Activated CD4-positive, alpha-beta T cell treated with anti-CD3 and anti-CD28 coated beads, Interleukin-2, amount 10 ng/mL, durations not matched to agents 7 days and 5 days (primary cell): ENCODE data around the gene CREB1. TPM values are rescaled to one million over a fixed set of nuclear protein-coding genes. Genes with fewer than 3 reads are reported as not detected.
A peak's percentile ranks its signal among the peaks of the same experiment; 100 is the strongest.

ENCODE experiments used
- CTCF ChIA-PET: fragments of 350-600 bp; sonication (Branson Sonifier 250); formaldehyde crosslinking; loops from one replicate; lab custom pipeline; 2021; ENCODE audit warnings: antibody characterized with exemption; lab: Charles Lee
- POLR2A ChIA-PET: fragments of 350-600 bp; sonication (Branson Sonifier 250); formaldehyde crosslinking; loops from one replicate; lab custom pipeline; 2021; ENCODE audit warnings: antibody characterized with exemption; lab: Charles Lee
- DNase-seq: peaks from one replicate; pipeline ENCODE4 v3.0.0-alpha.2; 2020
- H3K27ac Mint-ChIP-seq: one replicate; pipeline ENCODE4 v1.8.0; 2021; ENCODE audit warnings: mild to moderate bottlenecking, moderate library complexity, mixed read lengths
- H3K27me3 Mint-ChIP-seq: one replicate; pipeline ENCODE4 v1.8.0; 2021; ENCODE audit warnings: mixed read lengths
- H3K36me3 Mint-ChIP-seq: one replicate; pipeline ENCODE4 v1.8.0; 2021; ENCODE audit warnings: low read depth, mixed read lengths
- H3K4me1 Mint-ChIP-seq: one replicate; pipeline ENCODE4 v1.8.0; 2021; ENCODE audit warnings: mixed read lengths
- H3K4me3 Mint-ChIP-seq: one replicate; pipeline ENCODE4 v1.8.0; 2021; ENCODE audit warnings: mild to moderate bottlenecking, moderate library complexity, mixed read lengths
- H3K9me3 Mint-ChIP-seq: one replicate; pipeline ENCODE4 v1.8.0; 2021; ENCODE audit warnings: mixed read lengths
- total RNA-seq, 2 experiments: library from RNA; stranded (reverse); gene quantifications; one replicate each; pipeline ENCODE4 v1.2.3, GENCODE V29; 2021

Gene CREB1
- total RNA-seq, result 100 to 1,000 TPM in 1 of 2 experiments, 10 to 100 TPM in 1; 92.5 to 118 TPM

DNA sequence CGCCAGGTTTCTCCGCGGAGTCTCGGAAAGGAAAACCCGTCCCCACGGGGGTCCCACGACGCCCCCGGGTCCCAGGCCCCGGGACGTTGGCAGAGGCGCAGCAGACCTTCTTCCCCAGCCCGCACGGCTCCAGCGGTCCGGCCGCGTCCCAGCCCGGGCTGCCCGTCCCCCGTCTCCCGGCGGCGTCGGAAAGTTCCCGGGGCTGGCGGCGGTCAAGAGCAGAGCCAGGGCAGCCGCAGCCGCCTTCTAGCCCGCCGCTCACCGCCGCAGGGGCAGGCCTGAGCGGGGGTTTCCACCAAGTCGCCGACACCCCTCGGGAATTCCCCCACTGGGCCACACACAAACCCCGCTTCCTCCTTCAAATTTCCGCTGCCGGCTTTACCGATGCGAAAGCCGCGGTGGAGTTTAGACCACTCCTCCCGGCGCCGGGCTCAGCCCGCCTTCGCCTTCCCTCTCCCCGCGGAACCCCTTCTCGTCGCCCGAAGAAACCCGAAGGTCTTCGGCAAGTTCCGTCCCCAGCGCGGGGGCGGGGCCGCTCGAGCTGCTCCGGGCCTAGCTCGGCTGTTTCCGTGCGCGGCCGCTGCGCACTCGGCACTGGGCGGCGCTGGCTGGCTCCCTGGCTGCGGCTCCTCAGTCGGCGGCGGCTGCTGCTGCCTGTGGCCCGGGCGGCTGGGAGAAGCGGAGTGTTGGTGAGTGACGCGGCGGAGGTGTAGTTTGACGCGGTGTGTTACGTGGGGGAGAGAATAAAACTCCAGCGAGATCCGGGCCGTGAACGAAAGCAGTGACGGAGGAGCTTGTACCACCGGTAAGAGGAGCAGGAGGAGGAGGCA lies at the start of gene CREB1:
Gene CREB1, plus strand, starts transcription at position 633 of the 830 bp plus-strand sequence. CDS start 25,674 bp downstream, outside the sequence.
- Mint-ChIP-seq H3K4me1 (peaks cover 61% of the 10 kb centered on the region), H3K27ac (peak within 1 kb of the TSS; percentile 100), H3K27me3 (peaks cover 3% of the 10 kb centered on the region), H3K4me3 (peak within 1 kb of the TSS; percentile 96), H3K36me3 (peaks cover 20% of the 10 kb centered on the region), H3K9me3 (no peaks in the 10 kb centered on the region)
- ChIA-PET POLR2A (interaction anchor here (0.7 to 1.0 kb wide), 4 partner anchors 23 to 544 kb away, joined by 3 to 12 read pairs (median 4); partner anchors contain the start of gene METTL21A), CTCF (interaction anchor here (1.0 to 1.6 kb wide), 3 partner anchors 10 to 762 kb away, joined by 4 read pairs; no protein-coding TSS in a partner anchor)
- DNase-seq, result peak; percentile 99

DNA sequence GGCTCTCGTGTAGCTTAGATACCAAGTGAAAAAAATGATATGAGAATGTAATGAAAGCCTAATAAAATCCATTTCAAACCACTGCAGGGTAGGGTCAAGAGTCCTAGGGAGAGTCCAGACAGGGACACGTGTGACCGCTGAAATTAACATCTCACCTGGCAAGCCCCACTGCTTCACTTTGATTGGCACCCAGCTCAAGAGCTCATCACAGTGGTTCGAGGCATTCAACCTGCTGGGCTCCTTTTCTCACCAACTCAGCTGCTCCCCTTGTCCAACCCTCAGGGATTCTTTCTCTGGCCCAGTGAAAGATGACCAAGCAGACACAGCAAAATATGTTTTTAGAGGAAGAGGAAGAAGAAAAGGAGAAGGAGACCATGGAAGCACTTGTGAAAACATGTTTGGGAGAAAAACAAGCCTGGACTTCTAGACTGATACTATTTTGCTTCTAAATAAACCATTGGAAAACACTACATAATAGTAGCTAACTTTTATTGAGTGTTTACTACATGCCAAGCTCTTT lies 49.2 kb upstream of the CREB1 start:
- Mint-ChIP-seq H3K36me3 (no peaks in the 10 kb centered on the region), H3K9me3 (peaks cover 2% of the 10 kb centered on the region), H3K4me1 (peaks cover 32% of the 10 kb centered on the region), H3K27ac (no peak overlapping the region), H3K27me3 (no peaks in the 10 kb centered on the region), H3K4me3 (no peak overlapping the region)
- ChIA-PET CTCF (no interaction called here), POLR2A (no interaction called here)
- DNase-seq, result no peak

DNA sequence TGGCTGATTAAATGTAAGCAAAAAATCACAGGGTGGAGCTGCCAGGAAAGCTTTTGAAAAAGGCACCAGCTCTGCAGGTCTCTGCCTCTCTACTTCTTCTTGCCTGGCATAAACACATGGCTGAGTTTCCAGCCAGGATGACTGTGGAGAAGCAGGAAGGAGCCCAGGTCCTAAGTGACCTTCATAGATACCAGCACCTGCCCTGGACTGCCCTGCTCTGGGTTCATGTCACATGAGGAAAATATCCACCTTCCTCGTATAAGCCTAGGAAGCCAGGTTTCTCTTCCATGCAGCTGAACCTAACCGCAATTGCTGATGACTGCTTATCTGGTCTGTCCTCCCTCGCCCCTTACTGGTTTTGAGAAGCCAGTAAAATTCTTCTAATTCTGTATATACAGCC lies 47.8 kb upstream of the CREB1 start:
- CTCF ChIA-PET, result no interaction called here
- POLR2A ChIA-PET, result no interaction called here
- peaks cover 2% of the 10 kb centered on the region for H3K9me3 Mint-ChIP-seq

DNA sequence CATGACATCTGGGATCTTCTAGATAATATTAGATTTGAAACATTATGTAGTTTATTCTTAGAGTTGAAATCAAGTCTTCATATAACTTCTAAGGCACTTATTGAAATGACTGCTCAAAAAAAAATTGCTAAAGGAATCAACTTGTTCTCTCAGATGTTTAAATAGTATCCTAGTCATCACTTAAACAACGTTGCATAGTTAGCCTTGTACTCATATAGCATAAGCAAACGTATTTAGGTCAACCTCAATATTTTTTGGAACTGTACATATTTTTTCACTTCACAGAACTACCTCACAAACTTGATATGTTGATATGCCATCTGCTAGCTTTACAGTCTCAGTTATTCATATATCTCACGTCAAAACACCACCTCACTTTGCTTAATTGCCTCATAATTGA lies 47.1 kb upstream of the CREB1 start:
- H3K4me1 Mint-ChIP-seq, result peaks cover 32% of the 10 kb centered on the region
- H3K4me3 Mint-ChIP-seq, result no peak overlapping the region
- ChIA-PET POLR2A (no interaction called here), CTCF (no interaction called here)
- H3K27me3 Mint-ChIP-seq, result no peaks in the 10 kb centered on the region
- no peaks in the 10 kb centered on the region for H3K36me3 Mint-ChIP-seq
- no peak overlapping the region for H3K27ac Mint-ChIP-seq
- no peak for DNase-seq
- H3K9me3 Mint-ChIP-seq, result peaks cover 2% of the 10 kb centered on the region

More for the DNA sequence above, 47.8 kb upstream of the CREB1 start:
- Mint-ChIP-seq H3K27ac (no peak overlapping the region), H3K4me1 (peaks cover 32% of the 10 kb centered on the region), H3K27me3 (no peaks in the 10 kb centered on the region), H3K4me3 (no peak overlapping the region), H3K36me3 (no peaks in the 10 kb centered on the region)
- DNase-seq, result no peak

DNA sequence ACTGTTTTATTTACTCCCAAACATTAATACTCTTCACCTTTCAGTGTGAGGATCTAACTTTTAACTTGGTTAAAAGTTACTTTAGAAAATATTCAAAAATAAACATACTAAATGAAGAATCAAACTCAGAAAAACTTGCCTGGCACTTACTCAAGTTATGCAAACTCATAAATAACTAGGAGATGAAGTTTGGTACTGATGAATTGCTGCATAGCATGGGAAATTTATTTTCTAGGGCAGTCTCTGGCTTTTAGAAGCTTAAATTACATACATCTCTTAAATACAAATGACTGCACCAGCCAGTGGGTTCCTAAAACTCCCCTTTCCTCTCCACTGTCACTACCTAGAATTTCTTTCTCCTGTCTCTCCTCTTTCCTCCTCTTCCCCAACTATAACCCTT lies 46.7 kb upstream of the CREB1 start:
- H3K4me3 Mint-ChIP-seq, result no peak overlapping the region
- no peak overlapping the region for H3K27ac Mint-ChIP-seq
- peaks cover 32% of the 10 kb centered on the region for H3K4me1 Mint-ChIP-seq
- H3K27me3 Mint-ChIP-seq, result no peaks in the 10 kb centered on the region
- POLR2A ChIA-PET, result no interaction called here
- CTCF ChIA-PET, result interaction anchor here (0.6 to 1.0 kb wide), 2 partner anchors 12 to 247 kb away, joined by 3 read pairs; no protein-coding TSS in a partner anchor
- peaks cover 2% of the 10 kb centered on the region for H3K9me3 Mint-ChIP-seq
- H3K36me3 Mint-ChIP-seq, result no peaks in the 10 kb centered on the region
- no peak for DNase-seq

DNA sequence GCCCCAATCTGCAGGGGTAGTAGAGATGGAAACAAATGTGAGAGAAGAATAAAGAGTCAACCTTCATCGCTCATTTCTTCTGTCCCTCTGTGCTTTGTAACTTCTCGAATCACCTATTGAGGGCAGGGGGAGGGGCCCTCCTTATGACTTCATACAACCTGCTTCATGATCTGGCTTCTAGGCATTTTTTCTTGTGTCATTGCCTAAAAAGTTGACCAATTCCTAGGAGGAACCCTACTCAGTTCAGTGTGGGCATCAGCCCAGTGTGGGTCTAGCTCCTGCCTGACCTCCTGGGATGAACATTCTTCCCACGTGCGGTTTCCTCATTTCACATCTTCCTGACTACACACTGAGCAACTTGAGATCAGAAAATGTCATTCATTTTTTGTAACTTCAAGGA lies 46.3 kb upstream of the CREB1 start:
- Mint-ChIP-seq H3K4me1 (peaks cover 30% of the 10 kb centered on the region), H3K27me3 (no peaks in the 10 kb centered on the region), H3K4me3 (no peak overlapping the region), H3K9me3 (peaks cover 2% of the 10 kb centered on the region), H3K27ac (no peak overlapping the region), H3K36me3 (no peaks in the 10 kb centered on the region)
- ChIA-PET CTCF (interaction anchor here (0.6 to 1.0 kb wide), 2 partner anchors 12 to 247 kb away, joined by 3 read pairs; no protein-coding TSS in a partner anchor), POLR2A (no interaction called here)
- no peak for DNase-seq

DNA sequence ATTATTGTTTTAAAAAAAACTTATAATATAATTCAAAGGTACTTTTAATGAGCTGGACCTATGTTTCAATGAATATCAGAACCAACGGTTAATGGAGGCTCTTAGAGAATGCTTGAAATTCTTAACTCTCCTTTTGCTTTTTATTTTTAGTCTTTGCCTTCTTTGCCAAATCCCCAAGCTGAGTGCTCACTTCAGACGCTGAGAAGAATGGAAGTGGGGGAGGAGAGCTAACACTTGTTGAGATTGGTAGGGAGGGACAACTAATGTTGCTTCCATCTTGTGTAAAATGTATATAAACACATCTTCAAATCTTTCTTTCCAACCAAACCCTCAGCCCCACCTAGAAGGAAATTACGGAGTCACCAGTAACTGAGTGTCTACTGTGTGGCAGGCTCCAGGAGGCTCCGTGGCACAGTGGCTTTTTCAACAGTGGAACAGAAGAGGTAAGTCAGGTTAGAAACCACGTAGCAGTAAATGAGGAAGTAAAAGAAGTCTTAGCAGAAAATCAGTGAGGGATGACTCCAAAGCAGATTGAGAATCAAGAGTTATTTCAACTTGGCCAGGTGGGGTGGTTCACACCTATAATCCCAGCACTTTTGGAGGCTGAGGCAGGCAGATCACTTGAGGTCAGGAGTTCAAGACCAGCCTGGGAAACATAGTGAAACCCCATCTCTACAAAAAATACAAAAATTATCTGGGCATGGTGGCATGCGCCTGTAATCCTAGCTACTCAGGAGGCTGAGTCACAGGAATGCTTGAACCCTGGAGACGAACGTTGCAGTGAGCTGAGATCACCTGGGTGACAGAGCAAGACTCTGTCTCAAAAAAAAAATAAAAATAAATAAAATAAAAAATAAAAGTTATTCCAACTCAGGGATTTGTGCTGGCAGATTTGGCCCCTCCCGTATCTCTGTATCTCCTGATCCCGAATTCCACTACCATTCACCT lies 45.0 kb upstream of the CREB1 start:
- DNase-seq, result no peak
- Mint-ChIP-seq H3K27me3 (no peaks in the 10 kb centered on the region), H3K4me1 (peaks cover 18% of the 10 kb centered on the region), H3K4me3 (no peak overlapping the region), H3K27ac (no peak overlapping the region), H3K9me3 (peaks cover 2% of the 10 kb centered on the region), H3K36me3 (no peaks in the 10 kb centered on the region)
- ChIA-PET CTCF (interaction anchor here (1.2 to 1.9 kb wide), 2 partner anchors 18 to 411 kb away, joined by 3 to 5 read pairs; no protein-coding TSS in a partner anchor), POLR2A (no interaction called here)

DNA sequence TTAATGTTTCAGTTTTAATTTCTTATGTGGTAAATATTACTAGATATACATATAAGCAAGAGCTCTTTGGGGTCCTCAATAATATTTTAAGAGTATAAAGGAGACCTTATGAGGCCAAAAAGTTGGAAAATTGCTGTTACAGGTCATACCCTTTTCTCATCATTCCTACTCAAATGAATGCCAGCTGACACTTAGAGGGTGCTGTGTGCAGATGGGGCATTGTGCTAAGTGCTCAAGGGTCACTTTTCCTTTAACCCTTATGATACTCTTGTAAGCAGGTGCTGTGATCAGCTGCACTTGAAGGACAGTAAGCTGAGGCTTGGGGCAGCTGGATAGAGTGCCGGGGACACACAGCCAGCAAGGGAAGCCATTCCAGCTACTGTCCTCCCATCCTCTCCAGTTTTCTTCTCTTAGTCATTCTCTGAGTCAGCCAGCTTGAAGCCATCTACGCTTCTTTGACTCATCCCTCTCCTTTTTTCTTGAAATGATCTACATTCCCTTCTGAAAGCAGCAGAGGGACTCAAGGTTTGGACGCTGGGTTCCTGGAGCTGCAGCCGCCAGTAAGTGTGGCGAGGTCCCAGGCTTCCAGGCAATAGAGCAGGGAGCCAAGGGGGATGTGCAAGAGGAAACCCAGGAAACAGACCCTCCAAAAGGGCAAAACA lies 42.0 kb upstream of the CREB1 start:
- Mint-ChIP-seq H3K4me1 (peaks cover 2% of the 10 kb centered on the region), H3K4me3 (no peak overlapping the region), H3K27ac (no peak overlapping the region), H3K36me3 (no peaks in the 10 kb centered on the region), H3K27me3 (no peaks in the 10 kb centered on the region), H3K9me3 (no peaks in the 10 kb centered on the region)
- ChIA-PET POLR2A (no interaction called here), CTCF (no interaction called here)
- DNase-seq, result no peak

DNA sequence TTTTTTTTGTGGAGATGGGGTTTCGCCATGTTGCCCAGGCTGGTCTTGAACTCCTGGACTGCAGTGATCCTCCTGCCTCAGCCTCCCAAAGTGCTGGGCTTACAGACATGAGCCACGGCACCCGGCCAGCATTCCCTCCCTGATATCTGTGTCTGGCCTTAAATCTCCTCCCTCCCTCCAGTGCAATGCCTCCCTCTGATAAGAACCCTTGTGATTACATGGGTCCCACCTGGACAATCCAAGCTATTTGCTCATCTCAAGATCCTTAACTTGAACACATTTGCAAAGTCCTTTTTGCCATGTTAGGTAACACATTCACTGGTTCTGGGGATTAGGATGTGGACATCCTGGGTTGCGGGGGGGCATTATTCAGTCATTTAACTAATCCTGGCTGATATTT lies 40.5 kb upstream of the CREB1 start:
- H3K4me3 Mint-ChIP-seq, result no peak overlapping the region
- no peaks in the 10 kb centered on the region for H3K9me3 Mint-ChIP-seq
- H3K27me3 Mint-ChIP-seq, result no peaks in the 10 kb centered on the region
- POLR2A ChIA-PET, result no interaction called here
- no peaks in the 10 kb centered on the region for H3K36me3 Mint-ChIP-seq
- H3K4me1 Mint-ChIP-seq, result peaks cover 2% of the 10 kb centered on the region
- H3K27ac Mint-ChIP-seq, result no peak overlapping the region
- no peak for DNase-seq
- CTCF ChIA-PET, result interaction anchor here (0.8 to 1.3 kb wide), 3 partner anchors 11 to 17 kb away, joined by 3 to 4 read pairs (median 3); no protein-coding TSS in a partner anchor

DNA sequence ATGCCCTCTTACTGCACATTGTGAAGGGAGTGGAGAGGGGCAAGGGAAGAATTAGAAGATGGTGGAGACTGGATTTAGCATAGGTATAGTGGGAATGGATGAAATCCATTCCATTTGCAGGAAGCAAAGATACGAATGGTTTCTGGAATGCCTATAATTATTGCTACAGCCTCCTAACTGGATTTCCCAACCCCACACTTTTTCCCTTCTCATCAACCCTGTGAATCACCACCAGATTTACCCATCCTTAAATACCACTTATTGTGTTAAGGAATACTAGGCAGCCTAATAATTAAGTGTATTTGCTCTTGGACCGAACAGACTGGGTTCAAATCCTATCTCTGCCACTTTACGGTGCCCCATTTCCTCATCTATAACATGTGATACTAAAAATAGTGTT lies 39.3 kb upstream of the CREB1 start:
- DNase-seq, result no peak
- H3K27me3 Mint-ChIP-seq, result no peaks in the 10 kb centered on the region
- H3K4me1 Mint-ChIP-seq, result no peaks in the 10 kb centered on the region
- no peaks in the 10 kb centered on the region for H3K9me3 Mint-ChIP-seq
- ChIA-PET CTCF (interaction anchor here (1.1 kb wide), 1 partner anchor 10 kb away, joined by 4 read pairs; no protein-coding TSS in a partner anchor), POLR2A (no interaction called here)
- H3K36me3 Mint-ChIP-seq, result no peaks in the 10 kb centered on the region
- no peak overlapping the region for H3K27ac Mint-ChIP-seq
- H3K4me3 Mint-ChIP-seq, result no peak overlapping the region

DNA sequence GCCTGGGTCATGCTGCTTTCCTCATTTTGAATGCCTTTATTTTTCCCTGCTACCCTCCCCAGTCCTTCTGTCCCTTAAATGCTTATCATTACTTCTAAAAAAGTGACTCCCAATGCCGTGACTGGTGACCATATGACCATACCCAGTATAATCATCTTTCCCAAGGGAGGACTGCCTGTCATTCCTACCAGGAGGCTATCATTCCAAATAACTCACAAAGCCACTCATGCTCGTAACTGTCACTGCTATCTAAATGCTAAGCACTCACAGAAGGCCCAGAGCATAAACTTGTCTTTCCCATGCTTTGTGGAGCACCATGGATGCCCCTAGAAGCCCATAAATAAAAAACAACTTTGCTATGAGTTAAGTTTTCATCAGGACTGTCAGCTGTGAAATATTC lies 38.7 kb upstream of the CREB1 start:
- ChIA-PET POLR2A (no interaction called here), CTCF (no interaction called here)
- no peak overlapping the region for H3K27ac Mint-ChIP-seq
- H3K9me3 Mint-ChIP-seq, result no peaks in the 10 kb centered on the region
- H3K36me3 Mint-ChIP-seq, result no peaks in the 10 kb centered on the region
- no peaks in the 10 kb centered on the region for H3K4me1 Mint-ChIP-seq
- DNase-seq, result no peak
- no peaks in the 10 kb centered on the region for H3K27me3 Mint-ChIP-seq
- no peak overlapping the region for H3K4me3 Mint-ChIP-seq

DNA sequence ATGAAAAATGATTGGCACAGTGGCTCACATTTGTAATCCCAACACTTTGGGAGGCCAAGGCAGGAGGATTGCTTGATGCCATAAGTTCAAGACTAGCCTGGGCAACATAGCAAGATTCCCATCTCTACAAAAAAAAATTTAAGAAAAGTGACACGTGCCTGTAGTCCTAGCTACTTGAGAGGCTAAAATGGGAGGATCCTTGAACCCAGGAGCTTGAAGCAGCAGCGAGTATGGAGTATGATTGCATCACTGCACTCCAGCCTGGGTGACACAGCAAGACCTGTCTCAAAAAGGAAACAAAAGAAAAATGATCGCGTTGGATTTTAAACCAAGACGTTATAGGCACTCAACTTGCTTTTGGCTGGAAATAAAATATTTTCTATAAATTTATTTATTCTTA lies 37.8 kb upstream of the CREB1 start:
- DNase-seq, result no peak
- H3K27ac Mint-ChIP-seq, result no peak overlapping the region
- no peak overlapping the region for H3K4me3 Mint-ChIP-seq
- H3K4me1 Mint-ChIP-seq, result no peaks in the 10 kb centered on the region
- POLR2A ChIA-PET, result no interaction called here
- no peaks in the 10 kb centered on the region for H3K27me3 Mint-ChIP-seq
- H3K36me3 Mint-ChIP-seq, result no peaks in the 10 kb centered on the region
- CTCF ChIA-PET, result interaction anchor here (1.2 to 1.4 kb wide), 2 partner anchors 11 to 15 kb away, joined by 3 to 5 read pairs; no protein-coding TSS in a partner anchor
- no peaks in the 10 kb centered on the region for H3K9me3 Mint-ChIP-seq
